Aorta (tissue), 5 donors: ENCODE data around the gene C20orf141. TPM values are rescaled to one million over a fixed set of nuclear protein-coding genes. Genes with fewer than 3 reads are reported as not detected.

Experiments
- ATAC-seq: fragments of 200-7000 bp; cut with Tn5 transposase; one replicate; pipeline ENCODE4 v1.9.1; 2022; ENCODE audit warnings: moderate library complexity; ENCODE audit not compliant: low FRiP score
- DNase-seq, 2 donors: peaks; one replicate each; pipeline ENCODE4 v3.0.0-alpha.2; 2020
- H3K27ac ChIP-seq, 2 donors: one replicate each; pipeline ENCODE4 v1.5.1; 2013; ENCODE audit warnings: low read length in 2 of 2, mild to moderate bottlenecking in 2 of 2, moderate library complexity in 2 of 2, control low read depth in 1 of 2, inconsistent platforms in 1 of 2, low read depth in 1 of 2
- H3K27me3 ChIP-seq, 2 donors: one replicate each; pipeline ENCODE4 v1.6.1; 2013; ENCODE audit warnings: control low read depth in 1 of 2, low read length in 1 of 2, mild to moderate bottlenecking in 1 of 2, moderate library complexity in 1 of 2; ENCODE audit not compliant: insufficient read depth in 2 of 2, control insufficient read depth in 1 of 2
- H3K36me3 ChIP-seq, 2 donors: one replicate each; pipeline ENCODE4 v1.6.1; 2013; ENCODE audit warnings: control low read depth in 1 of 2, low read length in 1 of 2, mild to moderate bottlenecking in 1 of 2; ENCODE audit not compliant: insufficient read depth in 2 of 2, control insufficient read depth in 1 of 2
- H3K4me1 ChIP-seq, 2 donors: one replicate each; pipeline ENCODE4 v1.6.1; 2013; ENCODE audit warnings: low read length in 2 of 2, control low read depth in 1 of 2, mild to moderate bottlenecking in 1 of 2, moderate library complexity in 1 of 2; ENCODE audit not compliant: insufficient read depth in 2 of 2, control insufficient read depth in 1 of 2
- H3K4me3 ChIP-seq, 2 donors: one replicate each; pipeline ENCODE4 v1.5.1; 2013; ENCODE audit warnings: low read length in 2 of 2, control low read depth in 1 of 2, mild to moderate bottlenecking in 1 of 2
- H3K9me3 ChIP-seq: one replicate; pipeline ENCODE4 v1.6.1; 2013; ENCODE audit warnings: mild to moderate bottlenecking, low read length; ENCODE audit not compliant: control insufficient read depth
- WGBS, 2 donors: extraction: QIAGEN DNeasy Blood & Tissue Kit; methylation state at CpG; one replicate each; pipeline ENCODE4 v1.1.7; 2013; 5-methylcytosine and 5-hydroxymethylcytosine counted together
- intact Hi-C, 2 donors: fragments of 100-400 bp; cut with DNase I; formaldehyde crosslinking; loops; one replicate each; pipeline versions ENCODE4 v1.14.2 to v1.15.0; 2022
- polyA plus RNA-seq, 2 donors: library from polyadenylated mRNA; stranded (reverse); fragments of 200-250 nt; gene quantifications; one replicate each; pipeline ENCODE4 v1.2.3, GENCODE V29; 2013
- total RNA-seq, 2 donors: library from RNA; stranded (reverse); fragmentation: NEBNext Ultra II Directional; extraction: Animal tissue kit (Norgen Biotek cat#: 25700); gene quantifications; one replicate each; pipeline ENCODE4 v1.2.1, GENCODE V29; 2021
- donor health status: healthy with polysubstance abuse.
- donor health status: Bipolar disorder and iron deficiency.
- donor health status: DM: no; HTN: no; CAD: no.
- donor health status: DM: no; HTN: no; CAD: no.
- donor health status: DM: yes; HTN: yes; CAD: no.

C20orf141 gene
- total and polyA plus RNA-seq, 4 donors: not detected

DNA sequence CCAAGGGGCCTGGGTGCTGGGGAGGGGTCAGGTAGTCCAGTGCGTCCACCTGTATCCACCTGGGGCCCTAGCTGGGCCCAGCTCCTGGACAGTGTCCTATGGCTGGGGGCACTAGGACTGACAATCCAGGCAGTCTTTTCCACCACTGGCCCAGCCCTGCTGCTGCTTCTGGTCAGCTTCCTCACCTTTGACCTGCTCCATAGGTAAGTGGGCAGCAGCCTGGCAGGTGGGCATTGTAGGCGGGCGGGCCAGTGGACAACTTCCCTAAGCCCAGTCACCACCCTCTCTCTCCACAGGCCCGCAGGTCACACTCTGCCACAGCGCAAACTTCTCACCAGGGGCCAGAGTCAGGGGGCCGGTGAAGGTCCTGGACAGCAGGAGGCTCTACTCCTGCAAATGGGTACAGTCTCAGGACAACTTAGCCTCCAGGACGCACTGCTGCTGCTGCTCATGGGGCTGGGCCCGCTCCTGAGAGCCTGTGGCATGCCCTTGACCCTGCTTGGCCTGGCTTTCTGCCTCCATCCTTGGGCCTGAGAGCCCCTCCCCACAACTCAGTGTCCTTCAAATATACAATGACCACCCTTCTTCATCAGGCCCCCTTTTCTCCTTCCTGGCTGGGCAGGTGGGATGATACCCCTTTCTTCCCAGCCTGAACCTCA, 584 bp downstream of the C20orf141 start:
- H3K27me3 ChIP-seq: peaks cover 0 to 3% of the 10 kb centered on the region in 2 donors
- intact Hi-C loops: no loop called here
- 91 to 95% methylated on average over 8 of the region's 8 CpGs for WGBS, 2 donors
- H3K4me1 ChIP-seq: no peaks in the 10 kb centered on the region
- H3K36me3 ChIP-seq: no peaks in the 10 kb centered on the region
- no peak overlapping the region for H3K27ac ChIP-seq
- no peak overlapping the region for H3K4me3 ChIP-seq
- ATAC-seq: no peak
- H3K9me3 ChIP-seq: no peaks in the 10 kb centered on the region
- DNase-seq: no peak

GRCh38 chr20:2816030-2816582, 1.3 kb downstream of the C20orf141 start, which contains the start of gene TMEM239:
Gene TMEM239, plus strand, starts transcription at chr20:2816364. Its CDS starts 191 bp downstream, at chr20:2816555.
- Histone ChIP-seq H3K27ac (no peak within 1 kb of the TSS), H3K36me3 (no peaks in the 10 kb centered on the region), H3K9me3 (no peaks in the 10 kb centered on the region), H3K4me1 (no peaks in the 10 kb centered on the region), H3K27me3 (peaks cover 0 to 3% of the 10 kb centered on the region in 2 donors), H3K4me3 (no peak within 1 kb of the TSS)
- WGBS, 2 donors: 77 to 81% methylated on average over 10 of the region's 10 CpGs
- ATAC-seq (no peak), DNase-seq (no peak)
- intact Hi-C loops: no loop called here

DNA sequence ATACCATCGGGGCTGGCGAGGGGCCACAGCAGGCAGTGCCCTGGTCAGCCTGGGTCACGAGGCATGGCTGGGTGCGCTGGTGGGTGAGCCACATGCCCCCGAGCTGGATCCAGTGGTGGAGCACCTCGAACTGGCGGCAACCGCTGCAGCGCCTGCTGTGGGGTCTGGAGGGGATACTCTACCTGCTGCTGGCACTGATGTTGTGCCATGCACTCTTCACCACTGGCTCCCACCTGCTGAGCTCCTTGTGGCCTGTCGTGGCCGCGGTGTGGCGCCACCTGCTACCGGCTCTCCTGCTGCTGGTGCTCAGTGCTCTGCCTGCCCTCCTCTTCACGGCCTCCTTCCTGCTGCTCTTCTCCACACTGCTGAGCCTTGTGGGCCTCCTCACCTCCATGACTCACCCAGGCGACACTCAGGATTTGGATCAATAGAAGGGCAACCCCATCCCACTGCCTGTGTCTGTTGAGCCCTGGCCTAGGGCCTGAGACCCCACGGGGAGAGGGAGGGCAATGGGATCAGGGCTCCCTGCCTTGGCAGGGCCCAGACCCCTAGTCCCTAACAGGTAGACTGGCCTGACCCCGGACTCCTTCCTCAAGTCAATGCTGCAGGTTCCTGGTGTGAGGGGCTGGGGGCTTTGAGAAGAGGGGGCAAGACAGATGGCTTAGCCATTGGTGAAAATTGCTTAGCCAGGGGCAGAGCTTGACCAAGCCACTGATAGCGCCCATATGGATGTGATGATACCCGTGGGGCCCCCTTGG, 2.0 kb downstream of the C20orf141 start:
- Histone ChIP-seq H3K27ac (no peak overlapping the region), H3K27me3 (peaks cover 0 to 3% of the 10 kb centered on the region in 2 donors)

GRCh38 chr20:2817341-2817726, 2.5 kb downstream of the C20orf141 start:
- Histone ChIP-seq H3K27me3 (peaks cover 0 to 3% of the 10 kb centered on the region in 2 donors), H3K4me3 (no peak overlapping the region), H3K9me3 (no peaks in the 10 kb centered on the region), H3K27ac (no peak overlapping the region), H3K36me3 (no peaks in the 10 kb centered on the region), H3K4me1 (no peaks in the 10 kb centered on the region)
- intact Hi-C loops: no loop called here
- DNase-seq: no peak
- no peak for ATAC-seq
- WGBS, 2 donors: 99 to 100% methylated on average over 2 of the region's 2 CpGs

More for the DNA sequence above, 2.0 kb downstream of the C20orf141 start:
- Histone ChIP-seq H3K4me1 (no peaks in the 10 kb centered on the region), H3K4me3 (no peak overlapping the region), H3K9me3 (no peaks in the 10 kb centered on the region), H3K36me3 (no peaks in the 10 kb centered on the region)
- no peak for DNase-seq
- intact Hi-C loops: no loop called here
- no peak for ATAC-seq
- WGBS, 2 donors: 82 to 86% methylated on average over 18 to 20 of the region's 20 CpGs

GRCh38 chr20:2817891-2818595, 3.3 kb downstream of the C20orf141 start:
- Histone ChIP-seq H3K27ac (no peak overlapping the region), H3K4me3 (no peak overlapping the region), H3K4me1 (no peaks in the 10 kb centered on the region), H3K9me3 (no peaks in the 10 kb centered on the region), H3K27me3 (peaks cover 0 to 3% of the 10 kb centered on the region in 2 donors), H3K36me3 (no peaks in the 10 kb centered on the region)
- DNase-seq (peak in 1 of 2 donors; percentile 14), ATAC-seq (no peak)
- WGBS, 2 donors: 91 to 94% methylated on average over 7 of the region's 7 CpGs
- intact Hi-C loops: no loop called here

- Histone ChIP-seq H3K36me3 (no peaks in the 10 kb centered on the region), H3K4me1 (no peaks in the 10 kb centered on the region), H3K27me3 (peaks cover 0 to 3% of the 10 kb centered on the region in 2 donors), H3K4me3 (no peak overlapping the region), H3K9me3 (no peaks in the 10 kb centered on the region), H3K27ac (no peak overlapping the region)
- no peak for ATAC-seq
- DNase-seq: no peak
- WGBS, 2 donors: 10 to 13% methylated on average over 32 of the region's 32 CpGs
- intact Hi-C loops: no loop called here
Measured at GRCh38 chr20:2820084-2820895, 5.5 kb downstream of the C20orf141 start.

- no peaks in the 10 kb centered on the region for H3K9me3 ChIP-seq
- intact Hi-C loops: no loop called here
- no peaks in the 10 kb centered on the region for H3K4me1 ChIP-seq
- peaks cover 0 to 3% of the 10 kb centered on the region in 2 donors for H3K27me3 ChIP-seq
- H3K4me3 ChIP-seq: no peak overlapping the region
- no peak overlapping the region for H3K27ac ChIP-seq
- ATAC-seq: peak; percentile 56
- peak in 1 of 2 donors; percentile 75 for DNase-seq
- WGBS, 2 donors: 5 to 11% methylated on average over 66 to 68 of the region's 68 CpGs
- H3K36me3 ChIP-seq: no peaks in the 10 kb centered on the region
Measured at GRCh38 chr20:2820896-2821869, 6.4 kb downstream of the C20orf141 start.
